ENCODE measurements around the gene ZFAND5. TPM values are rescaled to one million over a fixed set of nuclear protein-coding genes. Genes with fewer than 3 reads are reported as not detected.

The ZFAND5 gene
- polyA plus RNA-seq, 1 of the 3 experiments (the other 2 are of a cell fraction), result 58.8 TPM

DNA sequence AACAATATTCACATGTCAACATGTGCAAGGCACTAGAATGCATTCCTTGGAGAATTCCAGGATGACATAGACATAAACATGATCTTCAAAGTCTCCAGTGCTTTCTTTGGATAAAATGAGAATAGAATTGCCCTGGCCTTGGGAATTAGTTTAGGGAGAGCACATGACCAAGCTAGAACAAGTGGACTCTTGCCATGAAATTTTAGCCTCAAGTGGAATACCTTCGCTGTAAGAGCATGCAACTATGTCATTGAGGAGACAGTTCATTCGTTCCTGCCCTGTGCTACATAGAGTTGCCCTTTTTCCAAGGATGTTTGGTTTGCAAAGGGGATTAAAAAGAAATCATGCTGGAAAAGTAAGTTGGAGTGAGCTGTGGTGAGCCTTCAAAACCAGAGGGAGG is 42.7 kb downstream of the ZFAND5 start:
- Histone ChIP-seq H3K27me3 (ENCODE audit: insufficient read depth) (no peaks in the 10 kb centered on the region), H3K9me3 (no peaks in the 10 kb centered on the region), H3K4me3 (ENCODE audit: low read depth in 2 of 2, low read length in 1 of 2) (no peak overlapping the region), H3K79me2 (ENCODE audit: insufficient read depth) (no peaks in the 10 kb centered on the region), H3K9ac (no peak overlapping the region), H3K4me2 (no peak overlapping the region), H4K20me1 (ENCODE audit: insufficient read depth) (no peaks in the 10 kb centered on the region), H3K27ac (ENCODE audit: low read depth in 2 of 2, low read length in 1 of 2) (no peak overlapping the region), H3K4me1 (ENCODE audit: control insufficient read depth in 1 of 2, insufficient read depth in 2 of 2, low read depth in 1 of 2, low read length in 1 of 2) (no peaks in the 10 kb centered on the region), H3K36me3 (replicated peaks in 1 of 2; ENCODE audit: control insufficient read depth in 1 of 2, insufficient read depth in 2 of 2, low read length in 1 of 2) (no peaks in the 10 kb centered on the region), H3F3A (replicated peaks; ENCODE audit: insufficient read depth) (no peaks in the 10 kb centered on the region), H3K9me2 (no peaks in the 10 kb centered on the region), H2AFZ (ENCODE audit: low read depth) (no peak overlapping the region)
- TF ChIP-seq EP300 (IDR thresholded peaks at IDR 0.05; ENCODE audit: borderline replicate concordance in 1 of 2, low read depth in 1 of 2, low read length in 1 of 2) (no peak), CHD2 (IDR thresholded peaks at IDR 0.05; ENCODE audit: low read length, partially characterized antibody) (no peak), NRF1 (IDR thresholded peaks at IDR 0.05; ENCODE audit: low read depth, low read length) (no peak)
- CTCF ChIA-PET, result no interaction called here
- DNase-seq, result no peak
- 10% methylated on average over 2 of the region's 2 CpGs for WGBS (ENCODE audit: low lambda C conversion rate)
- POLR2A ChIA-PET, result no interaction called here

GRCh38 chr9:72315510-72316311 is 49.3 kb downstream of the ZFAND5 start:
- no peak for TF ChIP-seq EZH2phosphoT487 (IDR thresholded peaks at IDR 0.05; ENCODE audit: borderline replicate concordance, low read depth)
- TF ChIP-seq, protein P1, sequence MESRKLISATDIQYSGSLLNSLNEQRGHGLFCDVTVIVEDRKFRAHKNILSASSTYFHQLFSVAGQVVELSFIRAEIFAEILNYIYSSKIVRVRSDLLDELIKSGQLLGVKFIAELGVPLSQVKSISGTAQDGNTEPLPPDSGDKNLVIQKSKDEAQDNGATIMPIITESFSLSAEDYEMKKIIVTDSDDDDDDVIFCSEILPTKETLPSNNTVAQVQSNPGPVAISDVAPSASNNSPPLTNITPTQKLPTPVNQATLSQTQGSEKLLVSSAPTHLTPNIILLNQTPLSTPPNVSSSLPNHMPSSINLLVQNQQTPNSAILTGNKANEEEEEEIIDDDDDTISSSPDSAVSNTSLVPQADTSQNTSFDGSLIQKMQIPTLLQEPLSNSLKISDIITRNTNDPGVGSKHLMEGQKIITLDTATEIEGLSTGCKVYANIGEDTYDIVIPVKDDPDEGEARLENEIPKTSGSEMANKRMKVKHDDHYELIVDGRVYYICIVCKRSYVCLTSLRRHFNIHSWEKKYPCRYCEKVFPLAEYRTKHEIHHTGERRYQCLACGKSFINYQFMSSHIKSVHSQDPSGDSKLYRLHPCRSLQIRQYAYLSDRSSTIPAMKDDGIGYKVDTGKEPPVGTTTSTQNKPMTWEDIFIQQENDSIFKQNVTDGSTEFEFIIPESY (IDR thresholded peaks at IDR 0.05; ENCODE audit: borderline replicate concordance, low read depth), result no peak
- no peak for TF ChIP-seq GATA2 (CRISPR knock-in tag; IDR thresholded peaks at IDR 0.05)
- no peak for TF ChIP-seq FOXJ3 (CRISPR knock-in tag; IDR thresholded peaks at IDR 0.05)
- TF ChIP-seq CHD2 (IDR thresholded peaks at IDR 0.05; ENCODE audit: low read length, partially characterized antibody), result no peak
- Histone ChIP-seq H3K27ac (ENCODE audit: low read depth in 2 of 2, low read length in 1 of 2) (no peak overlapping the region), H2AFZ (ENCODE audit: low read depth) (no peak overlapping the region), H3K9me3 (no peaks in the 10 kb centered on the region), H3K9me2 (no peaks in the 10 kb centered on the region), H4K20me1 (ENCODE audit: insufficient read depth) (no peaks in the 10 kb centered on the region), H3K4me3 (ENCODE audit: low read depth in 2 of 2, low read length in 1 of 2) (no peak overlapping the region), H3K36me3 (replicated peaks in 1 of 2; ENCODE audit: control insufficient read depth in 1 of 2, insufficient read depth in 2 of 2, low read length in 1 of 2) (no peaks in the 10 kb centered on the region), H3K9ac (no peak overlapping the region), H3K79me2 (ENCODE audit: insufficient read depth) (no peaks in the 10 kb centered on the region), H3K4me1 (ENCODE audit: control insufficient read depth in 1 of 2, insufficient read depth in 2 of 2, low read depth in 1 of 2, low read length in 1 of 2) (peaks cover 0 to 2% of the 10 kb centered on the region in 2 experiments; a peak in 1 of 4 replicates), H3K27me3 (ENCODE audit: insufficient read depth) (0 out of 2 replicates have a peak, but pooled peaks cover 5% of the 10 kb centered on the region), H3K4me2 (no peak overlapping the region), H3F3A (replicated peaks; ENCODE audit: insufficient read depth) (peaks cover 3% of the 10 kb centered on the region)
- POLR2A ChIA-PET, result no interaction called here
- no peak for DNase-seq
- CTCF ChIA-PET, result interaction anchor here (1.8 kb wide), 1 partner anchor 23 kb away, joined by 10 read pairs; no protein-coding TSS in a partner anchor
- WGBS (ENCODE audit: low lambda C conversion rate), result 12% methylated on average over 10 of the region's 10 CpGs
